ENCODE results near the gene ITK. TPM values are rescaled to one million over a fixed set of nuclear protein-coding genes. Genes with fewer than 3 reads are reported as not detected.

ITK gene
- 0.70 TPM for total RNA-seq

GRCh38 chr5:157180374-157181264 is at the start of gene ITK:
Gene ITK, plus strand, starts transcription at chr5:157180840. Its CDS starts 138 bp downstream, at chr5:157180978.
- ATAC-seq: no peak
- DNase-seq (ENCODE audit: low spot score): no peak

GRCh38 chr5:157130925-157131324 is 49.7 kb upstream of the ITK start:
- ATAC-seq (no peak), DNase-seq (ENCODE audit: low spot score) (no peak)

- ATAC-seq: no peak
- no peak for DNase-seq (ENCODE audit: low spot score)
Observed at GRCh38 chr5:157132281-157132612, 48.4 kb upstream of the ITK start.

- no peak for DNase-seq (ENCODE audit: low spot score)
- no peak for ATAC-seq
Observed at GRCh38 chr5:157137691-157138090, 42.9 kb upstream of the ITK start.

GRCh38 chr5:157142317-157143126 is 38.1 kb upstream of the ITK start, which contains the start of gene MED7:
Gene MED7, minus strand, starts transcription at chr5:157142865. Its CDS starts 3,434 bp downstream, at chr5:157139431.
- peak; percentile 98 for ATAC-seq
- DNase-seq (ENCODE audit: low spot score): peak; percentile 94

- peak; percentile 56 for DNase-seq (ENCODE audit: low spot score)
- ATAC-seq: peak; percentile 70
Observed at GRCh38 chr5:157143127-157143971, 37.3 kb upstream of the ITK start.

DNA sequence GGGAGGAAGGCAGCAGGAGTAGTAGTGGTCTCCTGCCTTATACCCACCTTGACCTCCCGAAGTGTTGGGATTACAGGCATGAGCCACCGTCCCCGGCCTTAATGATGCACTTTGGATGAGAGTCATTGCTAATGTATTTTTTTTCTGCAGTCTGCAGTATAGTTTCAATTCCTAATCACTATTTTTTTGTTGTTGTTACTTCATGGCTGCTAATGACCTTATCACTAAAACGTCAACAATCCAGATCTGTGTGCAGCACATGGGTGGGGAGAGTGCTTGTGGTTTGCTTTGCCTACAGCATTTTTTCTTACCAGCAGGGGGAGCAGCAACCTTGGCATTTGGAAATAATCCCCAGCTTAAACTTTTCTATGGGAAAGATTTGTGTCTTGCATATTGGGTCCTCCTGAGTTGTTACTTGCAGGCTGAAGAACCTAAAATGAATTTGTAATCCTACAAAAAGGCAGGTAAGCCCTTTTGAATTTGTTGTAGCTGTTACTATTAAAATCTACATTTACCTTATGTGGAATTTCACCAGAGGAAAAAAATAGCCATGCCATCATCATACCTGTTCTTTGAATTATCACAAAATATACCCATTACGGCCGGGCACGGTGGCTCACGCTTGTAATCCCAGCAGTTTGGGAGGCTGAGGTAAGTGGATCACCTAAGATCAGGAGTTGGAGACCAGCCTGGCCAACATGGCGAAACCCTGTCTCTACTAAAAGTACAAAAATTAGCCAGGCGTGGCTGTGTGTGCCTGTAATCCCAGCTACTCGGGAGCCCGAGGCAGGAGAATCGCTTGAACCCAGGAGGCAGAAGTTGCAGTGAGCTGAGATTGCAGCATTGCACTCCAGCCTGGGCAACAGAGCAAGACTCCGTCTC is 31.7 kb upstream of the ITK start:
- ATAC-seq: peak; percentile 97
- peak; percentile 52 for DNase-seq (ENCODE audit: low spot score)

DNA sequence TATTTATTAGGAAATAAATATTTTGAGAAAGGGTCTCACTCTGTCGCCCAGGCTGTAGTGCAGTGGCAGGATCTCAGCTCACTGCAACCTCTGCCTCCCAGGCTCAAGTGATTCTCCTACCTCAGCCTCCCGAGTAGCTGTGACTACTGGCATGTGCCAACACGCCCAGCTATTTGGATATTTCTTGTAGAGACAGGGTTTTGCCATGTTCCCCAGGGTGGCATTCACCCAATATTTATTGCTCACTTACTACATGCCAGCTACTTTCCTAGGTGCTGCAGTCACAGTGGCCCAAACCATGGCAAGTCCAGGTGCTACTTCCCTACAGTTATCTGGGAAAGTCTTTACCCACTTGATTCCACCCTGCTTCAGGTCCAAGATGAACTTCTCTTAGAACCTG is 29.6 kb upstream of the ITK start:
- ATAC-seq: no peak
- no peak for DNase-seq (ENCODE audit: low spot score)

DNA sequence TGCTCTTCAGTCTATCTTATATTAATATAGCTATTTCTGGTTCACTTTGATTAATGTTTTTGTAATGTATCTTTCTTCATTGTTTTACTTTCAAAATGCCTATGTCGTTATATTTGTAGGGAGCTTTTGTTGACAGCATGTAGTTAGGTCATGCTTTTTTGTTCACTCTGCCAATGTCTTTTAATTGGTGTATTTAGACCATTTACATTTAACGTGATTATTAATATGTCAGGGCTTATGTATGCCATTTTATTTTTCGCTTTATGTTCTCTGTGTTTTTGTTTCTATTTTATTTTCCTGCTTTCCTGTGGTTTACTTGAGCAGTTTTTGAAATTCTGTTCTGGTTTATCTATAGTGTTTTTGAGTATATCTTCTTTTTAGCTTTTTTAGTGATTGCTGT is 25.3 kb upstream of the ITK start:
- no peak for ATAC-seq
- no peak for DNase-seq (ENCODE audit: low spot score)

- no peak for ATAC-seq
- no peak for DNase-seq (ENCODE audit: low spot score)
Observed at GRCh38 chr5:157157293-157157891, 23.2 kb upstream of the ITK start.

- no peak for ATAC-seq
Observed at GRCh38 chr5:157159209-157159751, 21.4 kb upstream of the ITK start.

DNA sequence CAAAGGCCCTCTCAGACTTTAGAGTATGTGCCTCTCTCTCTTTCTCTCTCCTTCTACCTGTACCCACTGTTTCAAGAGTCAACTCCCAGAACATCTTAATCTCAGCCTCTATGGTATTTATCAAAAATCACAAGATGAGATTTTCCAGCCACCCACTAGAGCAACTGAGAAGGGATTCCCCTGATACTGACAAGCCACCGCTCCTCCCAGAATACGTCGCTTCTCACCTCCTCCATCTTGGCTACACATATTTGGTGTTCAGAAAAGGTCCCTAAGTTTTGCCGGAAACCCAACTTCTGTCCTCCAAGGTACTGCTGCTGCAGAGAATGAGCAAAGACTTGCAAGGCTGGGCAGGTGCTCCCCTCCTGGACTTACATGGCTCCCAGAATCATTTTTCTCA is 20.6 kb upstream of the ITK start:
- no peak for ATAC-seq
- no peak for DNase-seq (ENCODE audit: low spot score)

More at GRCh38 chr5:157159209-157159751, 21.4 kb upstream of the ITK start:
- no peak for DNase-seq (ENCODE audit: low spot score)

DNA sequence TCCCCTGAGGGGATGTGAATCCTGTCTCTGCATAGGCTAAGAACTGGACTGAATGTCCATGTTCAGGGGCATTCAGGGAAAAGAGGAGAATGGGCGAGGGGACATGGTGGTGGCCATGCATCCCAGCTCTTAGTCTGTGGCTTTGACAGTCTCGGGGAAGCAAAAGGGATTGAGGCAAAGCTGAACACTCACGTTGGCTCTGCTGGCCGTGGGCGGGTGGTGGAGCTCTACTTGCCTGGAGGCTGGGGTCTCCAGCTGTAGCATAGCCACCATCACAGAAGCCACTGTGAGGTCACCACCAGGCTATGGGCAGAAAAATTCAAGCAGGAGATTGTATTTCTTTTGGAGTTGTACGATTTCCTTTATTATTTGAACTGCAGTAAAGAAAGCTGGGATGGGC is 18.6 kb upstream of the ITK start:
- DNase-seq (ENCODE audit: low spot score) (no peak), ATAC-seq (no peak)

GRCh38 chr5:157162919-157163510 is 17.6 kb upstream of the ITK start:
- DNase-seq (ENCODE audit: low spot score): no peak
- ATAC-seq: no peak

- ATAC-seq: no peak
Observed at GRCh38 chr5:157164521-157164920, 16.1 kb upstream of the ITK start.

GRCh38 chr5:157165261-157165660 is 15.4 kb upstream of the ITK start:
- ATAC-seq: no peak
- no peak for DNase-seq (ENCODE audit: low spot score)

More at GRCh38 chr5:157164521-157164920, 16.1 kb upstream of the ITK start:
- no peak for DNase-seq (ENCODE audit: low spot score)

- no peak for DNase-seq (ENCODE audit: low spot score)
- ATAC-seq: no peak
Observed at GRCh38 chr5:157165668-157166067, 15.0 kb upstream of the ITK start.
